ENCODE measurements around the gene BRCC3. TPM values are rescaled to one million over a fixed set of nuclear protein-coding genes. Genes with fewer than 3 reads are reported as not detected.

Gene BRCC3
- polyA plus RNA-seq, 1 of the 3 experiments (the other 2 are of a cell fraction): 11.2 TPM

- Histone ChIP-seq H3K27me3 (ENCODE audit: insufficient read depth) (no peaks in the 10 kb centered on the region), H3K27ac (ENCODE audit: low read depth in 2 of 2, low read length in 1 of 2) (no peak overlapping the region), H3F3A (replicated peaks; ENCODE audit: insufficient read depth) (no peaks in the 10 kb centered on the region), H3K4me3 (ENCODE audit: low read depth in 2 of 2, low read length in 1 of 2) (no peak overlapping the region), H3K9me3 (no peaks in the 10 kb centered on the region), H3K79me2 (ENCODE audit: insufficient read depth) (no peaks in the 10 kb centered on the region), H4K20me1 (ENCODE audit: insufficient read depth) (no peaks in the 10 kb centered on the region), H3K36me3 (replicated peaks in 1 of 2; ENCODE audit: control insufficient read depth in 1 of 2, insufficient read depth in 2 of 2, low read length in 1 of 2) (peaks cover 3 to 7% of the 10 kb centered on the region in 2 experiments), H2AFZ (ENCODE audit: low read depth) (no peak overlapping the region), H3K9ac (no peak overlapping the region), H3K9me2 (no peaks in the 10 kb centered on the region), H3K4me1 (ENCODE audit: control insufficient read depth in 1 of 2, insufficient read depth in 2 of 2, low read depth in 1 of 2, low read length in 1 of 2) (peaks cover 0 to 7% of the 10 kb centered on the region in 2 experiments; a peak in 1 of 4 replicates), H3K4me2 (no peak overlapping the region; the same call in 1 of the 2 replicates)
- CTCF ChIA-PET: interaction anchor here (0.6 to 5.0 kb wide), 20 partner anchors 8 to 140 kb away, joined by 3 to 35 read pairs (median 6); partner anchors contain the start of genes CMC4 and MTCP1
- POLR2A ChIA-PET: interaction anchor here (1.3 kb wide), 1 partner anchor 30 kb away, joined by 4 read pairs; the partner anchor contains the start of gene FUNDC2
- TF ChIP-seq YY1 (IDR thresholded peaks at IDR 0.05; ENCODE audit: low read depth) (no peak), RFX5 (IDR thresholded peaks at IDR 0.05; ENCODE audit: low read length) (0 out of 2 replicates have a peak, but pooled peaks have one; percentile 58), MEF2A (IDR thresholded peaks at IDR 0.05; ENCODE audit: borderline replicate concordance, low read depth) (no peak), NFIC (IDR thresholded peaks at IDR 0.05; ENCODE audit: borderline replicate concordance) (no peak), CHD2 (IDR thresholded peaks at IDR 0.05; ENCODE audit: low read length, partially characterized antibody) (no peak), POLR2AphosphoS5 (IDR thresholded peaks at IDR 0.05; ENCODE audit: low read depth, low read length) (no peak), REST (IDR thresholded peaks at IDR 0.05; ENCODE audit: low read depth, low read length) (peak; percentile 75; the same call in 1 of the 2 replicates), ZBTB33 (IDR thresholded peaks at IDR 0.05; ENCODE audit: borderline replicate concordance, low read depth) (no peak), MXI1 (IDR thresholded peaks at IDR 0.05; ENCODE audit: low read depth, low read length) (no peak), IRF3 (IDR thresholded peaks at IDR 0.05; ENCODE audit: low read depth, low read length) (no peak), RAD21 (IDR thresholded peaks at IDR 0.05; ENCODE audit: low read length) (peak; percentile 72), EZH2phosphoT487 (IDR thresholded peaks at IDR 0.05; ENCODE audit: borderline replicate concordance, low read depth) (no peak), GABPA (IDR thresholded peaks at IDR 0.05; ENCODE audit: low read depth) (no peak), SMC3 (IDR thresholded peaks at IDR 0.05; ENCODE audit: low read depth, low read length) (peak; percentile 77), CTCF (IDR thresholded peaks at IDR 0.05) (peak; percentile 83)
- 28% methylated on average over 11 of the region's 25 CpGs for WGBS (ENCODE audit: low lambda C conversion rate)
- DNase-seq: peak; percentile 69
These were observed 14.2 kb upstream of the BRCC3 start for GRCh38 chrX:155056877-155057792.
